A673 (cell line): Measurements from ENCODE around the gene VWF.

Experiments used
- EZH2 ChIP-seq: fragments of 200-600 bp; sonication (generic); IDR thresholded peaks from 2 replicates; pipeline ENCODE4 v1.6.1; 2017; ENCODE audit warnings: borderline replicate concordance, low read depth, mild to moderate bottlenecking, mixed read lengths, antibody characterized with exemption, low read length; ENCODE audit not compliant: poor library complexity, severe bottlenecking
- TF ChIP-seq, protein P1 (sequence below): fragments of 300-800, 200-600 bp; sonication (generic); conservative IDR thresholded peaks from 2 replicates; pipeline ENCODE4 v1.5.1; 2017; ENCODE audit warnings: low read depth, mild to moderate bottlenecking, antibody characterized with exemption, low read length, moderate library complexity, mixed read lengths

DNA sequence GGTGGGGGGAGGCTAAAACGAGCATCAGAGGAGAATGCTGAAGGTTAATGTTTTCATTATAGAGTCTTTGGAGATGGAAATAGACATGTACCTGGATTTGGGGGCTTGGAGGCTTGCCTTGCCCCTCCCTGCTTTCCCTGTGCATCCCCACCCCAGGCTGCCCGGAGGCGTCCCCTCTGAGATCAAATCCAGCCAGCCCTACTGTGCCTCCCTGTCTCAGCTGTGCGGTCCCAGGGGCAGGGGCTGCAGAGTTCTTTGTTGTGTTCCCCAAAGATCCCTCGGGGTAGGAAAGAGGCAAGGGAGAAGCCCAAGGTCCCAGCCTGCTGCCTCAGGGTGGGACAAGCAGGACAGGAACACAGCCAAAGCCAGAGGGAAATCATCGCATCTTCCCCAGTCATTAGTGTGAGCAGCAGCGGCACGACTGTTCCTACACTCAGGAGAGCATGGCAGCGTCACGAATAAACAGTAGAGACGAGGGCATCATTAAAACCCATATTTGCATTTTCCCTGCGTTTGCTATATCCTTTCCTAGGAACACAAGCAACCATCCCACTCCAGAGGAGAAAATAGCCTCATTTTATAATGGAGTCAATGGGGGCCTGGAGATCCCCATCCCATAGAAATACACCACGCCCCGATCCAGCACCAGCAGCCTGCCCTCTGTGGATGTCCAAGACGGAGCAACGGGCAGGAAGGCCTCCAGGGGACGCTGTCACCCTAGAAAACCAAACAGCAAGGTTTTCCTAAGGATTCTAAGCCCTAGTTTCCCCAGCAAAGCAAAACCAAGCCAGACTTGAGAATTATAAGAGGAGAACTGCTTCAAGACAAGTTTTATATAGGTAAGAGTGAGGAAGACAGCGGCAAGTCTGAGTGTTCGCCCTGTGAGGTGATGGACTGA, 211.8 kb downstream of the VWF start:
- TF ChIP-seq, protein P1, sequence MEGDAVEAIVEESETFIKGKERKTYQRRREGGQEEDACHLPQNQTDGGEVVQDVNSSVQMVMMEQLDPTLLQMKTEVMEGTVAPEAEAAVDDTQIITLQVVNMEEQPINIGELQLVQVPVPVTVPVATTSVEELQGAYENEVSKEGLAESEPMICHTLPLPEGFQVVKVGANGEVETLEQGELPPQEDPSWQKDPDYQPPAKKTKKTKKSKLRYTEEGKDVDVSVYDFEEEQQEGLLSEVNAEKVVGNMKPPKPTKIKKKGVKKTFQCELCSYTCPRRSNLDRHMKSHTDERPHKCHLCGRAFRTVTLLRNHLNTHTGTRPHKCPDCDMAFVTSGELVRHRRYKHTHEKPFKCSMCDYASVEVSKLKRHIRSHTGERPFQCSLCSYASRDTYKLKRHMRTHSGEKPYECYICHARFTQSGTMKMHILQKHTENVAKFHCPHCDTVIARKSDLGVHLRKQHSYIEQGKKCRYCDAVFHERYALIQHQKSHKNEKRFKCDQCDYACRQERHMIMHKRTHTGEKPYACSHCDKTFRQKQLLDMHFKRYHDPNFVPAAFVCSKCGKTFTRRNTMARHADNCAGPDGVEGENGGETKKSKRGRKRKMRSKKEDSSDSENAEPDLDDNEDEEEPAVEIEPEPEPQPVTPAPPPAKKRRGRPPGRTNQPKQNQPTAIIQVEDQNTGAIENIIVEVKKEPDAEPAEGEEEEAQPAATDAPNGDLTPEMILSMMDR = peak; percentile 58
- no peak for TF ChIP-seq EZH2
